ENCODE measurements around the gene PGA5. TPM values are rescaled to one million over a fixed set of nuclear protein-coding genes. Genes with fewer than 3 reads are reported as not detected.
A peak's percentile ranks its signal among the peaks of the same experiment; 100 is the strongest.

The PGA5 gene
- total RNA-seq, 2 donors from 2014 or later: not detected

- Mint-ChIP-seq H3K9me3 (no peaks in the 10 kb centered on the region), H3K36me3 (peaks cover 29 to 38% of the 10 kb centered on the region in 2 donors), H3K27ac (peak overlapping the region in 1 of 2 donors; percentile 81)
- peak in 1 of 2 donors; percentile 12 for ATAC-seq
- DNase-seq (ENCODE audit: low spot score in 2 of 2): no peak
These were observed 56.8 kb downstream of the PGA5 start for GRCh38 chr11:61297746-61298145.

- Mint-ChIP-seq H3K36me3 (peaks cover 29 to 38% of the 10 kb centered on the region in 2 donors), H3K27ac (peak overlapping the region; percentile 18 to 22), H3K9me3 (no peaks in the 10 kb centered on the region)
- ATAC-seq: no peak
- DNase-seq (ENCODE audit: low spot score in 2 of 2): no peak
These were observed 57.8 kb downstream of the PGA5 start for GRCh38 chr11:61298663-61299244.

Other genes with a start within 250 kb of the PGA5 start
- 100 to 1,000 TPM; 227 to 294 TPM for gene CD5, start 138.7 kb upstream of the PGA5 start, total RNA-seq
- 10 to 100 TPM; 10.2 to 10.9 TPM for gene VPS37C, start 79.7 kb upstream of the PGA5 start, total RNA-seq
- gene PGA3, start 37.7 kb upstream of the PGA5 start, total RNA-seq: not detected
- not detected for gene PGA4, start 18.8 kb upstream of the PGA5 start, total RNA-seq
- gene VWCE, start 54.1 kb downstream of the PGA5 start, total RNA-seq: 10 to 100 TPM in 1 of 2 donors, 1 to 10 TPM in 1; 5.4 to 19.6 TPM
- 100 to 1,000 TPM; 221 to 244 TPM for gene DDB1, start 91.9 kb downstream of the PGA5 start, total RNA-seq
- gene TKFC, start 92.1 kb downstream of the PGA5 start, total RNA-seq: 10 to 100 TPM; 29.3 to 83.8 TPM
- gene CYB561A3, start 120.7 kb downstream of the PGA5 start, total RNA-seq: 10 to 100 TPM; 38.3 to 68.7 TPM
- 10 to 100 TPM; 32.4 to 44.2 TPM for gene TMEM138, start 121.2 kb downstream of the PGA5 start, total RNA-seq
- 10 to 100 TPM in 1 of 2 donors, 1 to 10 TPM in 1; 8.7 to 14.1 TPM for gene TMEM216, start 151.4 kb downstream of the PGA5 start, total RNA-seq
- gene CPSF7, start 188.8 kb downstream of the PGA5 start, total RNA-seq: 100 to 1,000 TPM; 110 to 128 TPM
- gene SDHAF2, start 188.9 kb downstream of the PGA5 start, total RNA-seq: 10 to 100 TPM; 32.0 to 34.3 TPM